Ureter (tissue), 1 donor: ENCODE measurements around the gene EYS. TPM values are rescaled to one million over a fixed set of nuclear protein-coding genes. Genes with fewer than 3 reads are reported as not detected.
"Not testable (repeated sequence)": the region's sequence is repeated elsewhere in the genome, so short reads cannot be mapped to it uniquely, and the experiment has no call there.

ENCODE experiments used
- DNase-seq: peaks from one replicate; pipeline ENCODE4 v3.0.0-alpha.2; 2020; ENCODE audit warnings: low spot score
- total RNA-seq: library from RNA; stranded (reverse); gene quantifications from one replicate; pipeline ENCODE4 v1.2.4, GENCODE V29; 2023
- donor health status: DM: yes; HTN: yes; CAD: no.

EYS gene
- total RNA-seq, 1 donor from 2014 or later: not detected

DNA sequence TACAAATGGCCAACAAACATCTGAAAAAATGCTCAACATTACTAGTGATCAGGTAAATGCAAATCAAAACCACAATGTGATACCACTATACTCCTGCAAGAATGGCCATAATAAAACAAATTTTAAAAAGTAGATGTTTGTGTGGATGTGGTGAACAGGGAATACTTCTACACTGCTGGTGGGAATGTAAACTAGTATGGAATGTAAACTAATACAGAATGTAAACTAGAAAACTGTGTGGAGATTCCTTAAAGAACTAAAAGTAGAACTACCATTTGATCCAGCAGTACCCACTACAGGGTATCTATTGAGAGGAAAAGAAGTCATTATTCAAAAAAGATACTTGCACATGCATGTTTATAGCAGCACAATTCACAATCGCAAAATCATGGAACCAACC, 1878.3 kb downstream of the EYS start:
- not testable (repeated sequence) for DNase-seq

GRCh38 chr6:63824722-63825121, 1882.3 kb downstream of the EYS start:
- no peak for DNase-seq

DNA sequence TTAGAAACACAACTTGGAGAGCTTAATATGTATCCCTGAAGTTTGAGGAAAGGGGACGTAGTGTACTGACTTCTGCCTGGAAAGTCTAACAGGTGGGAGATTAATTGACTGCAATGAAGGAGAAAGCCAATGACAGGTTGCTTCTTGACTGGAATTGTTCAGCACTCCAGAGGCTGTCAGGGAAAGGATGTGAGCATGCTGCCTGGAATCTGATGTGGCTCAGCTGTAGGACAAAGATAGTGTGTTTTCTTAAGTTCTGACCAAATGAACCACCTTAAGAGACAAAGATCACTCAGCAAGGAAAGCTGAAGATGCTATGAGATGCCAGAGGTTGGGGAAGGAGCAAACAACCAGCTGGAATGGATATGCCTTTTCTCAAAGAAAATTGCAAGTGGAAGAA, 1885.6 kb downstream of the EYS start:
- no peak for DNase-seq

DNA sequence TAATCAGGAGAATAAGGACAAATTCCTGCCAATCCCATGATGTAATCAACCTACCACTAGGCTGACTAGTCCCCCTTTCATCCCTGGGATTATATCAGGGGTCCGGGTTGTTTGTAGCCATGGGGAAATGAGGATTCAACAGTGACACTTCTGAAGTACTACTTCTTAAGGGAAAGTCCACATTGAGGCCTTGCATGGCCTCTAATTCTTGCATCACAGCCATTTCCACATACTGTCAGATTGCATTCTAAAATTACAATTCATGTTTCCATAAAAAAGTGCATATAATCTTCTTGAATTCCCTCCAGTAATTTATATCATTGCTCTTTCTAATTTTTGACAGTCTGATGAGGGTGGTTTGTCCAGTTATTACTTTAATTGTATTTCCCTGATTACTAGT, 1887.2 kb downstream of the EYS start:
- no peak for DNase-seq

DNA sequence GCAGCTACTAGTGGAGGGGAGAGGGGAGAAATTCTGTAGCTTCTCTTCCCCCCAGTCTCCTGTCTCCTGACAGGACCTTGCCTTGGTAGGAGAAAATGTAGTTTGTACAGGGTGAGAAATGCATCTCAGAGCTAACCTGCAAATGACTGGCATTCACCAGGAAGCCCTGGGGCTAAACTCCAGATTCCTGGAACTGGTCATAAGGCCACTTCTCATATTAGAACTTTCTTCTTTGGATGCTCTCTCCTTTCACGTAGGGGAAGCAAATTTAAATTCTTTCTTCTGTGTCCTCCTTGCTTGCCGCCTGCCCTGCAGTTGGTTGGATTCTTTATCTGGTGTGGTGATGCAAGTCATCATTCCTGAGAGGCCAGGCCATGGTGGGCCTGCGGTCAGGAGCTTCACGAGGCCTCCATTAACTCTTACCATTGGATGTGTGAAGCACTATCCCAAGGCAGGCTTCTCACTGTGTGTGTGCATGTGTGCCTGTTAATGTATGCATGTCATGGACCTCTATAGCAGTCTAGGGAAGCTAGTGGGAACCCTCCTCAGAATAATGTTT, 1889.5 kb downstream of the EYS start:
- no peak for DNase-seq

GRCh38 chr6:63816982-63817436, 1890.0 kb downstream of the EYS start:
- DNase-seq: no peak

DNA sequence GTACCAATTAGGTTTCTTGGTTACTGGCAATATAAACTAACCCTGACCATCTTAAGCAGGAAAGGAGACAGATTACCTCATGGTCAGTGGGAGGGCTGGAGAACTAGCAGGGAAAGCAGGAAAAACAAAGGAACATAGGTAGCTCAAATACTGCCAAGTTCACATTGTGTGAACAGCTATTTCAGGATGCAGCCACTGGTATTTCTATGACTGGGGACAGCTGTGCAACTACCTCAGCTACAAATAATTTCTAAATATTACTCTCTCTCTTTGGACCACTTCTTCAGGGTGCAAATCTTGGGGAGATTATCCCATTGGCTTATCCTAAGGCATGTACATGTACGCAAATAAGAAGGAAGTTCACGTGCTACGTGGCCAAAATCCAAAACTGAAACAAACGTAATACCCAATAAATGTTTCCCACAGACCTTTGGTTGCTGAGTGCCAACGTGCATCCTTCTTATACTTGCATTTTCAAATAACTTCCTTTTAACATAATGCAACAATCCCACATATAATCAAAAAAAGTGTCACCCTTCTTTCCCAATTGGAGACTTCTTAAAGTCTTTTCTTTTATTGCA, 1890.5 kb downstream of the EYS start:
- no peak for DNase-seq

- DNase-seq: no peak
Observed at GRCh38 chr6:63814459-63814858, 1892.6 kb downstream of the EYS start.

DNA sequence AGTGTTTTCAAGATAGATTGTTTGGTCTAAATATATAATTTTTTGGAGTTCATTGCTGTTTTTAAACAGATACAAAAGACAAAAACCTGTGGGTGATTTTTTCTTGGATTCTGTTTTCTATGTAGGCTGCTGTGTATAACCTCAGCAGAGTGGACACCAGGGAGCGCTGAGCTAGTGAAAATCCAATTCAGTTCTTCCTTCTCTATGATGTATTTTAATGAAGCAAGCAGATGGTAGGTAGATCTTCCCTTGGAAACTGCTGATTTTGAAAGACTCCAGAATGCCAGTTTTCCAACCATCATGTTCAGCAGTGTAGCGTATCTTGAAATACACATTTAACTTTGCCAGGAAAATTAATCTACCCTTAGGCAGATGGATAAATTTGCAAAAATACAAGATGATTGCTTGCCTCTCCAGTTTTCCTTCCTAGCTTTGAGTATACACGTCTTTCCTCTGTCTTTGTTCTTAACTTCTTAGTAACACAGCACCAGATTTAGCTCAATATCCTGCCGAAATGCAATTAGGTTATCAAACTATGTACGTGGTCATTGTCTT, 1893.4 kb downstream of the EYS start:
- DNase-seq: no peak

DNA sequence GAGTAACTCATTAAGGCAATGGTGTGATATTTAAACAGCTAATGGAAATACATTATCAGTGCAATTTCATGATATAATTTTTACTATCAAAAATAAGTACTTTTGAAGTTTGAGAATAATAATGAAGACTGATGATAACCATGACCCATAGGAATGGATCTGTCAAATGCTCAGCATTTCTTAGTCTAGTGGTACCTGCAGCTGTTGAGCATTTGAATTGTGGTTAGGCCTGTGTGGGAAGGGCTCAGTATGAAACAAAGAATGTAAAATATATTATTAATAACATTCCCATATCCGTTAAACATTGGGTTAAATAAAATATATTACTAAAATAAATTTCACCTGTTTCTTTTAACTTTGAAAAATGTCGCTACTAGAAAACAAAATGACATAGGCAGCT, 1898.5 kb downstream of the EYS start:
- DNase-seq: no peak

- DNase-seq: no peak
Observed at GRCh38 chr6:63807056-63807455, 1900.0 kb downstream of the EYS start.

DNA sequence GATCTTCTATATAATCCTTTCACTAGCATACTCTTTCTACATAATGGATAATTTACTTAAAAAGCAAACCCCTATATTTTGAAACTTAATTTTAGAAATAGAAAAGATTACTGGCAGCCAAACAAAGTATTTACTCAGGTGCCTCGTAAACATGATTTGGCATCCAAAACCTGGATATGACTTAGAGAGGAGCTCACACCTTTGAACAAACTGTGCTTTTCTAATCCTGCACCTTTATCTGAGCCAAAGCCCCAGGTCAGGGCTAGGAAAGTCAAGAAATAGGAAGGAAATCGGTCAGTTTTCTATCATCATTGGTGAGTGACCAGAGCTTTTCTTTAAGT, 1900.5 kb downstream of the EYS start:
- DNase-seq: no peak

DNA sequence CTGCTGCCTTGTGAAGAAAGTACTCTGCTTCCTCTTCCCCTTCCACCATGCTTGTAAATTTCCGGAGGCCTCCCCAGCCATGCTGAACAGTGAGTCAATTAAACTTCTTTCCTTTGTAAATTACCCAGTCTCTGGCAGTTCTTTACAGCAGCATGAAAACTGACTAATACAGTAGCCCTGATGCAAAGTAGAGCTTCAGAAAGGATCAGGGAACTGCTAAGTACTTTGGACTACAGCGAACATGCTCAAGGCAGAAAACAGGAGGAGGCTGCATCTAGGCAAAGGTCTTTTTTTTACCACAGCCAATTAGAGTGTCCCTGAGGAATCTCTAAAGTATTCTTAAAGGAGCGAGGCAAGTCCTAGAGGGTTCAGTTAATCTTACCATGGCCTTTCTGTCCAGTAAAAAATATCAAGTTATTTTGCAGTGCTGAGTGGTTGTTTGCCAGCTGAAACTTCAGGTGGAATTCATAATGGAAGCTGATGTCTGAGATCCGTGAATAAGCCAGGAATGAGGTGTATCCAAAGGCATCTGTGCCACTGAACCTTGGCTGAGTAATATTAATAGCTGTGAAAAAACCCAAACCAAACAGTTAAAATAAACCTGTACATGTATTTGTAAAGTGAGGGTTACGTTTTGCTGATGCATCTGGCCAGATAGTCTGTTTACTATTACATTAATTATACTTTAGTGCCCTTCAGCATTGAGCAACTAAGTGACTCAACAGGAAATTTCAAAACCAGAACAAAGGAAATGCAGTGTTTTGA, 1901.0 kb downstream of the EYS start:
- DNase-seq: no peak

- no peak for DNase-seq
Observed at GRCh38 chr6:63805345-63805744, 1901.7 kb downstream of the EYS start.

GRCh38 chr6:63804381-63804956, 1902.6 kb downstream of the EYS start:
- no peak for DNase-seq

GRCh38 chr6:63803371-63803770, 1903.7 kb downstream of the EYS start:
- no peak for DNase-seq

GRCh38 chr6:63802606-63803206, 1904.3 kb downstream of the EYS start:
- DNase-seq: no peak

GRCh38 chr6:63800386-63800785, 1906.6 kb downstream of the EYS start:
- DNase-seq: not testable (repeated sequence)

DNA sequence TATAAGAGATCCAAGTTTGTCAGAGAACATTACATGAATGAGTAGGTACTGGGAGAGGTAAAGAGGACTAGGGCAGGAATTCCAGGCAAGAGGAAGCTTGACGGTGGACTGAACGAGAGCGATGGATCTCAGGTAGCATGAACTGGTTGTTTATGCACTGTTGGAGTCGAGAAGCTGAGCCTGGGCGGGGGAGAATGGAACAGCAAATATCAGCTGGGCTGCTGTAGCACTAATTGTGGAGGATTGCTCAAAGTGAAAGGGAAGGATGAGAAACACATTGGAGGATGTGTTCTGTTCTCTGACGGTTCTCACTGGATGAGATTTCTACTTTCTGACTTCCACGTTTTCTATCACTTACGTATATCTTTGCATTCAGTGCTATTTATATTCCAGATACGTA, 1907.2 kb downstream of the EYS start:
- no peak for DNase-seq

- DNase-seq: no peak
Observed at GRCh38 chr6:63799313-63799712, 1907.7 kb downstream of the EYS start.

GRCh38 chr6:63798378-63798777, 1908.6 kb downstream of the EYS start:
- no peak for DNase-seq

- no peak for DNase-seq
Observed at GRCh38 chr6:63797721-63798120, 1909.3 kb downstream of the EYS start.
